Mucosa of rectum (tissue), 2 donors: ENCODE data around the gene SYNDIG1.

Source experiments
- H3K27ac ChIP-seq, 2 donors: one replicate each; pipeline ENCODE4 v1.7.0; 2013; ENCODE audit warnings: inconsistent platforms in 2 of 2, low read depth in 2 of 2, low read length in 2 of 2
- H3K27me3 ChIP-seq, 2 donors: one replicate each; pipeline ENCODE4 v1.7.0; 2013; ENCODE audit warnings: low read length in 2 of 2; ENCODE audit not compliant: control insufficient read depth in 2 of 2, insufficient read depth in 2 of 2
- H3K36me3 ChIP-seq, 2 donors: one replicate each; pipeline ENCODE4 v1.7.0; 2013; ENCODE audit warnings: low read length in 2 of 2; ENCODE audit not compliant: control insufficient read depth in 2 of 2, insufficient read depth in 2 of 2
- H3K4me1 ChIP-seq, 2 donors: one replicate each; pipeline ENCODE4 v1.7.0; 2013; ENCODE audit warnings: low read length in 2 of 2, mild to moderate bottlenecking in 1 of 2; ENCODE audit not compliant: control insufficient read depth in 2 of 2, insufficient read depth in 2 of 2
- H3K4me3 ChIP-seq, 2 donors: one replicate each; pipeline ENCODE4 v1.7.0; 2013; ENCODE audit warnings: low read length in 2 of 2
- H3K9ac ChIP-seq, 2 donors: one replicate each; pipeline ENCODE4 v1.7.0; 2013; ENCODE audit warnings: low read length in 2 of 2, low read depth in 1 of 2, mild to moderate bottlenecking in 1 of 2
- H3K9me3 ChIP-seq, 2 donors: one replicate each; pipeline ENCODE4 v1.7.0; 2013; ENCODE audit warnings: low read length in 2 of 2; ENCODE audit not compliant: control insufficient read depth in 2 of 2
- donor health status: healthy.
- donor health status: Normal muscosa, but diverticular disease.

SYNDIG1 gene

GRCh38 chr20:24696396-24696795, 227.0 kb downstream of the SYNDIG1 start:
- Histone ChIP-seq H3K9me3 (no peaks in the 10 kb centered on the region), H3K4me3 (no peak overlapping the region), H3K9ac (no peak overlapping the region), H3K4me1 (no peaks in the 10 kb centered on the region), H3K27ac (no peak overlapping the region), H3K36me3 (no peaks in the 10 kb centered on the region), H3K27me3 (peaks cover 0 to 2% of the 10 kb centered on the region in 2 donors)

- Histone ChIP-seq H3K36me3 (no peaks in the 10 kb centered on the region), H3K4me3 (no peak overlapping the region), H3K9me3 (no peaks in the 10 kb centered on the region), H3K27ac (no peak overlapping the region), H3K4me1 (no peaks in the 10 kb centered on the region), H3K27me3 (peaks cover 0 to 2% of the 10 kb centered on the region in 2 donors), H3K9ac (no peak overlapping the region)
These were observed 228.0 kb downstream of the SYNDIG1 start for GRCh38 chr20:24697411-24697810.

GRCh38 chr20:24698189-24698588, 228.8 kb downstream of the SYNDIG1 start:
- Histone ChIP-seq H3K9ac (no peak overlapping the region), H3K9me3 (no peaks in the 10 kb centered on the region), H3K27me3 (peaks cover 0 to 2% of the 10 kb centered on the region in 2 donors), H3K4me1 (no peaks in the 10 kb centered on the region), H3K36me3 (no peaks in the 10 kb centered on the region), H3K27ac (no peak overlapping the region), H3K4me3 (no peak overlapping the region)

- H3K9me3 ChIP-seq: no peaks in the 10 kb centered on the region
- no peak overlapping the region for H3K9ac ChIP-seq
- no peak overlapping the region for H3K4me3 ChIP-seq
- no peaks in the 10 kb centered on the region for H3K4me1 ChIP-seq
- no peak overlapping the region for H3K27ac ChIP-seq
- H3K27me3 ChIP-seq: peaks cover 0 to 2% of the 10 kb centered on the region in 2 donors
- no peaks in the 10 kb centered on the region for H3K36me3 ChIP-seq
These were observed 229.3 kb downstream of the SYNDIG1 start for GRCh38 chr20:24698706-24699206.

- Histone ChIP-seq H3K27ac (no peak overlapping the region), H3K4me3 (no peak overlapping the region), H3K4me1 (no peaks in the 10 kb centered on the region), H3K9ac (no peak overlapping the region), H3K9me3 (no peaks in the 10 kb centered on the region), H3K36me3 (no peaks in the 10 kb centered on the region), H3K27me3 (no peaks in the 10 kb centered on the region)
These were observed 230.1 kb downstream of the SYNDIG1 start for GRCh38 chr20:24699321-24700165.

- no peak overlapping the region for H3K9ac ChIP-seq
- no peak overlapping the region for H3K4me3 ChIP-seq
- H3K27ac ChIP-seq: no peak overlapping the region
- no peaks in the 10 kb centered on the region for H3K27me3 ChIP-seq
- no peaks in the 10 kb centered on the region for H3K36me3 ChIP-seq
- no peaks in the 10 kb centered on the region for H3K4me1 ChIP-seq
- H3K9me3 ChIP-seq: no peaks in the 10 kb centered on the region
These were observed 230.9 kb downstream of the SYNDIG1 start for GRCh38 chr20:24700166-24700860.

- Histone ChIP-seq H3K27ac (no peak overlapping the region), H3K4me3 (no peak overlapping the region), H3K36me3 (no peaks in the 10 kb centered on the region), H3K27me3 (no peaks in the 10 kb centered on the region), H3K9me3 (no peaks in the 10 kb centered on the region), H3K9ac (no peak overlapping the region), H3K4me1 (no peaks in the 10 kb centered on the region)
These were observed 231.6 kb downstream of the SYNDIG1 start for GRCh38 chr20:24701027-24701426.

GRCh38 chr20:24701668-24702067, 232.2 kb downstream of the SYNDIG1 start:
- no peaks in the 10 kb centered on the region for H3K9me3 ChIP-seq
- no peaks in the 10 kb centered on the region for H3K4me1 ChIP-seq
- no peaks in the 10 kb centered on the region for H3K36me3 ChIP-seq

GRCh38 chr20:24702501-24703283, 233.3 kb downstream of the SYNDIG1 start:
- Histone ChIP-seq H3K27me3 (no peaks in the 10 kb centered on the region), H3K27ac (no peak overlapping the region), H3K4me3 (no peak overlapping the region), H3K9me3 (no peaks in the 10 kb centered on the region), H3K9ac (no peak overlapping the region), H3K4me1 (no peaks in the 10 kb centered on the region), H3K36me3 (no peaks in the 10 kb centered on the region)

More at GRCh38 chr20:24701668-24702067, 232.2 kb downstream of the SYNDIG1 start:
- Histone ChIP-seq H3K27me3 (no peaks in the 10 kb centered on the region), H3K27ac (no peak overlapping the region), H3K9ac (no peak overlapping the region), H3K4me3 (no peak overlapping the region)

GRCh38 chr20:24703284-24703610, 233.8 kb downstream of the SYNDIG1 start:
- Histone ChIP-seq H3K4me3 (no peak overlapping the region), H3K9me3 (no peaks in the 10 kb centered on the region), H3K9ac (no peak overlapping the region), H3K27ac (no peak overlapping the region), H3K4me1 (no peaks in the 10 kb centered on the region), H3K27me3 (no peaks in the 10 kb centered on the region), H3K36me3 (no peaks in the 10 kb centered on the region)
